GM21367 (cell line): ENCODE data around the gene OSBPL9.
"Not testable (repeated sequence)": the region's sequence is repeated elsewhere in the genome, so short reads cannot be mapped to it uniquely, and the experiment has no call there.

Experiments
- ATAC-seq: cut with Tn5 transposase; IDR thresholded peaks from one replicate; pipeline ENCODE4 v1.9.1; 2021; ENCODE audit not compliant: unreplicated experiment

The OSBPL9 gene

GRCh38 chr1:51636191-51636590, 19.3 kb downstream of the OSBPL9 start:
- no peak for ATAC-seq

GRCh38 chr1:51636764-51637522, 20.1 kb downstream of the OSBPL9 start:
- no peak for ATAC-seq

GRCh38 chr1:51638350-51638749, 21.5 kb downstream of the OSBPL9 start:
- ATAC-seq: no peak

- no peak for ATAC-seq
Observed at GRCh38 chr1:51639694-51640093, 22.8 kb downstream of the OSBPL9 start.

- no peak for ATAC-seq
Observed at GRCh38 chr1:51641096-51641495, 24.2 kb downstream of the OSBPL9 start.

- ATAC-seq: no peak
Observed at GRCh38 chr1:51642739-51643142, 25.8 kb downstream of the OSBPL9 start.

GRCh38 chr1:51643362-51643761, 26.5 kb downstream of the OSBPL9 start:
- ATAC-seq: no peak

GRCh38 chr1:51644020-51644419, 27.1 kb downstream of the OSBPL9 start:
- ATAC-seq: no peak

- ATAC-seq: no peak
Observed at GRCh38 chr1:51644533-51645197, 27.8 kb downstream of the OSBPL9 start.

GRCh38 chr1:51646592-51646991, 29.7 kb downstream of the OSBPL9 start:
- ATAC-seq: not testable (repeated sequence)

- ATAC-seq: no peak
Observed at GRCh38 chr1:51648180-51649109, 31.6 kb downstream of the OSBPL9 start.

GRCh38 chr1:51649593-51650091, 32.8 kb downstream of the OSBPL9 start:
- ATAC-seq: no peak

GRCh38 chr1:51650198-51650597, 33.3 kb downstream of the OSBPL9 start:
- no peak for ATAC-seq

GRCh38 chr1:51651552-51651942, 34.7 kb downstream of the OSBPL9 start:
- no peak for ATAC-seq

GRCh38 chr1:51652599-51652998, 35.7 kb downstream of the OSBPL9 start:
- no peak for ATAC-seq

GRCh38 chr1:51653127-51653526, 36.2 kb downstream of the OSBPL9 start:
- no peak for ATAC-seq

- no peak for ATAC-seq
Observed at GRCh38 chr1:51654000-51654399, 37.1 kb downstream of the OSBPL9 start.

- ATAC-seq: no peak
Observed at GRCh38 chr1:51656374-51656773, 39.5 kb downstream of the OSBPL9 start.

- ATAC-seq: no peak
Observed at GRCh38 chr1:51660580-51660979, 43.7 kb downstream of the OSBPL9 start.

- no peak for ATAC-seq
Observed at GRCh38 chr1:51661081-51661518, 44.2 kb downstream of the OSBPL9 start.

GRCh38 chr1:51663105-51663504, 46.2 kb downstream of the OSBPL9 start:
- ATAC-seq: no peak
